K562 (cell line): ENCODE measurements around the gene KPTN. TPM values are rescaled to one million over a fixed set of nuclear protein-coding genes. Genes with fewer than 3 reads are reported as not detected.

Source experiments
- ARHGAP35 ChIP-seq: fragments of 450-650 bp; IDR thresholded peaks from 2 replicates; pipeline ENCODE4 v1.6.1; 2018; ENCODE audit not compliant: partially characterized antibody
- CC2D1A ChIP-seq: fragments of 450-650 bp; IDR thresholded peaks from 2 replicates; pipeline ENCODE4 v1.6.1; 2017; ENCODE audit warnings: mild to moderate bottlenecking
- DPF2 ChIP-seq: fragments of 450-650 bp; IDR thresholded peaks from 2 replicates; pipeline ENCODE4 v1.6.1; 2016
- EHMT2 ChIP-seq: fragments of 450-650 bp; IDR thresholded peaks from 2 replicates; pipeline ENCODE4 v1.6.1; 2018; ENCODE audit warnings: antibody characterized with exemption
- GTF2A2 ChIP-seq: IDR thresholded peaks from 2 replicates; pipeline ENCODE4 v1.6.1; 2016; ENCODE audit warnings: mild to moderate bottlenecking, missing genetic modification characterization, missing compliant biosample characterization
- HDAC1 ChIP-seq, 2 experiments: fragments of 450-650 bp; IDR thresholded peaks; 2 replicates each; pipeline ENCODE4 v1.6.1; 2016 to 2017; ENCODE audit warnings: inconsistent platforms in 1 of 2, mild to moderate bottlenecking in 1 of 2, moderate library complexity in 1 of 2
- HDAC8 ChIP-seq: fragments of 450-650 bp; IDR thresholded peaks from 2 replicates; pipeline ENCODE4 v1.6.1; 2016; ENCODE audit warnings: mild to moderate bottlenecking, missing genetic modification characterization, moderate library complexity, missing compliant biosample characterization
- HLTF ChIP-seq: fragments of 450-650 bp; IDR thresholded peaks from 2 replicates; pipeline ENCODE4 v1.6.1; 2016
- KLF16 ChIP-seq: IDR thresholded peaks from 2 replicates; pipeline ENCODE4 v1.6.1; 2016; ENCODE audit warnings: antibody characterized with exemption
- MEF2A ChIP-seq: IDR thresholded peaks from 2 replicates; pipeline ENCODE4 v1.6.1; 2011; ENCODE audit warnings: low read depth, mild to moderate bottlenecking, low read length, moderate library complexity; ENCODE audit not compliant: control insufficient read depth
- NCOA1 ChIP-seq: fragments of 450-650 bp; IDR thresholded peaks from 2 replicates; pipeline ENCODE4 v1.6.1; 2016; ENCODE audit warnings: low read depth
- PHB2 ChIP-seq: fragments of 450-650 bp; IDR thresholded peaks from 2 replicates; pipeline ENCODE4 v1.6.1; 2017; ENCODE audit warnings: low read depth
- SAP30 ChIP-seq: fragments of 200-600 bp; sonication (generic); IDR thresholded peaks from 2 replicates; pipeline ENCODE4 v1.6.1; 2012; ENCODE audit warnings: borderline replicate concordance, low read depth, mild to moderate bottlenecking, moderate library complexity, low read length, control low read depth, inconsistent platforms; ENCODE audit not compliant: insufficient read depth, poor library complexity, severe bottlenecking
- SMARCA4 ChIP-seq: fragments of 450-650 bp; IDR thresholded peaks from 2 replicates; pipeline ENCODE4 v1.6.1; 2016
- STAT5A ChIP-seq: IDR thresholded peaks from 2 replicates; pipeline ENCODE4 v1.6.1; 2012; ENCODE audit warnings: low read length, inconsistent platforms, borderline replicate concordance
- TRIM24 ChIP-seq, 2 experiments: fragments of 450-650 bp; IDR thresholded peaks; 2 replicates each; pipeline ENCODE4 v1.6.1; 2016
- YY1 ChIP-seq, 3 experiments: IDR thresholded peaks; 2 replicates each; pipeline ENCODE4 v1.6.1; 2011; ENCODE audit warnings: low read length in 2 of 3, mild to moderate bottlenecking in 2 of 3, moderate library complexity in 2 of 3, borderline replicate concordance in 1 of 3, control low read depth in 1 of 3, low read depth in 1 of 3; ENCODE audit not compliant: insufficient read depth in 3 of 3, insufficient replicate concordance in 2 of 3, control insufficient read depth in 1 of 3, insufficient read length in 1 of 3; ENCODE audit errors: extremely low read depth in 1 of 3
- ZC3H8 ChIP-seq: fragments of 450-650 bp; IDR thresholded peaks from 2 replicates; pipeline ENCODE4 v1.6.1; 2017
- ZNF121 ChIP-seq: sonication (generic); formaldehyde crosslinking; conservative IDR thresholded peaks from 2 replicates; pipeline ENCODE4 v1.8.0; 2022; ENCODE audit warnings: missing genetic modification reagents
- ZNF277 ChIP-seq: fragments of 250-450 bp; sonication (Bioruptor Pico); IDR thresholded peaks from 2 replicates; pipeline ENCODE4 v1.8.0; 2022; ENCODE audit warnings: inconsistent platforms, mild to moderate bottlenecking, moderate library complexity, borderline replicate concordance
- ZNF77 ChIP-seq: fragments of 250-450 bp; sonication (Bioruptor Pico); IDR thresholded peaks from 2 replicates; pipeline ENCODE4 v1.5.0; 2020
- ZSCAN29 ChIP-seq: fragments of 450-650 bp; IDR thresholded peaks from 2 replicates; pipeline ENCODE4 v1.6.1; 2017
- polyA plus RNA-seq, 8 experiments: library from polyadenylated mRNA; depleted of rRNA in 4 of 8; stranded (reverse) in 5 of 8; unstranded in 3 of 8; fragments of >200 nt; fragmentation: Nextera tagmentation in 2 of 8; fragmentation: Illumina TruSeq in 1 of 8; extraction: Ambion mirVana in 2 of 8; extraction: Trizol in 1 of 8; gene quantifications; 2 replicates each; pipeline versions ENCODE4 v1.2.1 to v1.2.3, GENCODE V29; 2011 to 2014; ENCODE audit warnings: inconsistent platforms in 1 of 8, missing spikeins in 1 of 8
- total RNA-seq, 7 experiments: library from RNA; depleted of rRNA in 6 of 7; stranded (reverse); fragments of >200 nt in 6 of 7; fragmentation: Illumina TruSeq in 2 of 7; extraction: Trizol in 2 of 7; gene quantifications; 2 replicates each; pipeline versions ENCODE4 v1.2.1 to v1.2.3, GENCODE V29; 2011 to 2021; ENCODE audit warnings: low replicate concordance in 1 of 7
- TF ChIP-seq, protein P1 (sequence below): fragments of 450-650 bp; formaldehyde crosslinking; IDR thresholded peaks from 2 replicates; pipeline ENCODE4 v1.4.0; 2022; ENCODE audit warnings: mild to moderate bottlenecking, moderate library complexity
- TF ChIP-seq, protein P2 (sequence below), 3 experiments: fragments of 200-800 bp in 1 of 3; fragments of 250-450 bp in 1 of 3; fragments of 450-650 bp in 1 of 3; sonication (Bioruptor Pico) in 1 of 3; sonication (Bioruptor generic) in 1 of 3; formaldehyde crosslinking in 1 of 3; IDR thresholded peaks; 2 replicates each; pipeline versions ENCODE4 v1.6.1 to v1.8.0; 2016 to 2022; ENCODE audit warnings: mild to moderate bottlenecking in 2 of 3, missing genetic modification characterization in 2 of 3, missing compliant biosample characterization in 1 of 3, moderate library complexity in 1 of 3

The KPTN gene
- total and polyA plus RNA-seq, 9 of the 15 experiments (the other 6 are each of a cell fraction or from before 2014, with no cell fraction given): 0.56 to 18.2 (median 8.5) TPM

DNA sequence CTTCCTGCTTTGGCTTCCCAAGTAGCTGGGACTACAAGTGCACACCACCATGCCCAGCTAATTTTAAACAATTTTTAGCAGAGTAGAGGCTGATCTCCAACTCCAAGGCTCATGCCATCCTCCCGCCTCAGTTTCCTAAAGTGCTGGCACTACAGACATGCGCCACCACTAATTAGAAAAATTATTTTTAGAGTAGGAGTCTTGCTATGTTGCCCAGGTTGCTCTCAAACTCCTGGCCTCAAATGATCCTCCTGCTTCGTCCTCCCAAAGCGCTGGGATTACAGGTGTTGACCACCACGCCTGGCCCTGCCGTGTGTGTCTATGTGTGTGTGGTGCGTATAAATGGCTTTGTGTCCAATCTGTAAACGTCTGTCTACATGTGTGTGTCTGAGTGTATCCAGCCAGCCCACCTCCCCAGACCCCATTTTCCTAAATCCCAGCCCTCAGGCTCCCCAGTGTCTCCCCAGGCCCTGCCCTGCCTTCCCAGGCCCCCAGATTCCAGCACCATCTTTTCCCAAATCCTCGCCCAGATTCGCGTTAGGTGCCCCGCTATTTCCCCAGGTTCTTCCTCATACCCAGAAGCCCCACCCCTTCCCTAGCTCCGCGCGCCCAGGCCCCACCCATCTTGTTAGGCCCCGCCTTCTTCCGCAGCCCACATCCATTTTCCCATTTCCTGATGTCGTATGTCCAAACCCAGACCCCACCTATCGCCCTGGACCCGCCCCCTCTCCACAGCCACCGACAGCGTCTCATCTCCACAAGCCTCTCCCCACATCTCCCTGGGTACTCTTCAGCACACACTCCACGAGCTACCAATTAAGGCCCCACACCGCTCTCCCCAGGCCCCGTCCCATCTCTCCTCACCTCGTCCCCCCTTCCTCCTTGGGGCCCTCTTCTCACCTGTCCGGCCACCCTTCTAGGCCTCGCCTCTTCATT lies 37.2 kb downstream of the KPTN start (continued):
- TF ChIP-seq SAP30: peak; percentile 64
- TF ChIP-seq DPF2: peak; percentile 81
- TF ChIP-seq PHB2: no peak
- TF ChIP-seq HLTF: peak; percentile 91
- peak; percentile 83 for TF ChIP-seq ZNF121 (CRISPR knock-in tag)
- peak; percentile 36; the same call in 1 of the 2 replicates for TF ChIP-seq CC2D1A
- TF ChIP-seq, protein P1, sequence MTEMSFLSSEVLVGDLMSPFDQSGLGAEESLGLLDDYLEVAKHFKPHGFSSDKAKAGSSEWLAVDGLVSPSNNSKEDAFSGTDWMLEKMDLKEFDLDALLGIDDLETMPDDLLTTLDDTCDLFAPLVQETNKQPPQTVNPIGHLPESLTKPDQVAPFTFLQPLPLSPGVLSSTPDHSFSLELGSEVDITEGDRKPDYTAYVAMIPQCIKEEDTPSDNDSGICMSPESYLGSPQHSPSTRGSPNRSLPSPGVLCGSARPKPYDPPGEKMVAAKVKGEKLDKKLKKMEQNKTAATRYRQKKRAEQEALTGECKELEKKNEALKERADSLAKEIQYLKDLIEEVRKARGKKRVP (CRISPR knock-in tag): no peak
- 0 out of 2 replicates have a peak, but pooled peaks have one; percentile 56 for TF ChIP-seq ZC3H8
- TF ChIP-seq HDAC1 (IDR thresholded peaks at IDR 0.05): peak in 1 of 2 experiments; percentile 95; a peak in 2 of 4 replicates
- peak; percentile 49; the same call in 1 of the 2 replicates for TF ChIP-seq NCOA1
- peak; percentile 76; the same call in 1 of the 2 replicates for TF ChIP-seq EHMT2
- TF ChIP-seq GTF2A2 (tag): no peak
- peak in 2 of 3 experiments; percentile 5 to 18 for TF ChIP-seq YY1 (IDR thresholded peaks at IDR 0.05; ENCODE audit: borderline replicate concordance in 1 of 3, control insufficient read depth in 1 of 3, extremely low read depth in 1 of 3, insufficient read depth in 3 of 3, insufficient read length in 1 of 3, insufficient replicate concordance in 2 of 3, low read depth in 1 of 3, low read length in 2 of 3)
- TF ChIP-seq, protein P2, sequence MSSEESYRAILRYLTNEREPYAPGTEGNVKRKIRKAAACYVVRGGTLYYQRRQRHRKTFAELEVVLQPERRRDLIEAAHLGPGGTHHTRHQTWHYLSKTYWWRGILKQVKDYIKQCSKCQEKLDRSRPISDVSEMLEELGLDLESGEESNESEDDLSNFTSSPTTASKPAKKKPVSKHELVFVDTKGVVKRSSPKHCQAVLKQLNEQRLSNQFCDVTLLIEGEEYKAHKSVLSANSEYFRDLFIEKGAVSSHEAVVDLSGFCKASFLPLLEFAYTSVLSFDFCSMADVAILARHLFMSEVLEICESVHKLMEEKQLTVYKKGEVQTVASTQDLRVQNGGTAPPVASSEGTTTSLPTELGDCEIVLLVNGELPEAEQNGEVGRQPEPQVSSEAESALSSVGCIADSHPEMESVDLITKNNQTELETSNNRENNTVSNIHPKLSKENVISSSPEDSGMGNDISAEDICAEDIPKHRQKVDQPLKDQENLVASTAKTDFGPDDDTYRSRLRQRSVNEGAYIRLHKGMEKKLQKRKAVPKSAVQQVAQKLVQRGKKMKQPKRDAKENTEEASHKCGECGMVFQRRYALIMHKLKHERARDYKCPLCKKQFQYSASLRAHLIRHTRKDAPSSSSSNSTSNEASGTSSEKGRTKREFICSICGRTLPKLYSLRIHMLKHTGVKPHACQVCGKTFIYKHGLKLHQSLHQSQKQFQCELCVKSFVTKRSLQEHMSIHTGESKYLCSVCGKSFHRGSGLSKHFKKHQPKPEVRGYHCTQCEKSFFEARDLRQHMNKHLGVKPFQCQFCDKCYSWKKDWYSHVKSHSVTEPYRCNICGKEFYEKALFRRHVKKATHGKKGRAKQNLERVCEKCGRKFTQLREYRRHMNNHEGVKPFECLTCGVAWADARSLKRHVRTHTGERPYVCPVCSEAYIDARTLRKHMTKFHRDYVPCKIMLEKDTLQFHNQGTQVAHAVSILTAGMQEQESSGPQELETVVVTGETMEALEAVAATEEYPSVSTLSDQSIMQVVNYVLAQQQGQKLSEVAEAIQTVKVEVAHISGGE (CRISPR knock-in tag; IDR thresholded peaks at IDR 0.05): peak in 1 of 3 experiments; percentile 35; a peak in 1 of 6 replicates
- no peak for TF ChIP-seq ZNF77 (CRISPR knock-in tag)
- TF ChIP-seq ARHGAP35: no peak
- no peak for TF ChIP-seq KLF16
- peak; percentile 37; the same call in 1 of the 2 replicates for TF ChIP-seq SMARCA4
- TF ChIP-seq STAT5A: no peak
- TF ChIP-seq ZSCAN29: 0 out of 2 replicates have a peak, but pooled peaks have one; percentile 21
- TF ChIP-seq HDAC8 (tag): no peak
- TF ChIP-seq MEF2A: no peak
- no peak for TF ChIP-seq ZNF277 (CRISPR knock-in tag)
- TF ChIP-seq TRIM24 (IDR thresholded peaks at IDR 0.05): peak; percentile 32 to 41; a peak in 1 of 4 replicates
